ENCODE data around the gene CLSTN2. TPM values are rescaled to one million over a fixed set of nuclear protein-coding genes. Genes with fewer than 3 reads are reported as not detected.

Gene CLSTN2
- total and polyA plus RNA-seq, 10 donors: 0.02 to 0.22 (median 0.13) TPM; not detected in 1

- no peak for DNase-seq
- H3K27ac ChIP-seq: no peak overlapping the region
- no peaks in the 10 kb centered on the region for H3K27me3 ChIP-seq (replicated peaks in 1 of 7)
- intact Hi-C loops (cut with DNase I; ENCODE audit: low total_unique reads): no loop called here
- no peak overlapping the region for H3K4me3 ChIP-seq
- no peaks in the 10 kb centered on the region for H3K4me1 ChIP-seq
- no peaks in the 10 kb centered on the region for H3K36me3 ChIP-seq
- 86 to 92% (median 89%) methylated on average over 5 of the region's 5 CpGs for WGBS, 5 donors
- TF ChIP-seq CTCF (IDR thresholded peaks at IDR 0.05 in 8 of 11, conservative IDR thresholded peaks at IDR 0.05 in 3 of 11): no peak
- TF ChIP-seq POLR2AphosphoS5 (IDR thresholded peaks at IDR 0.05): no peak
- no peak for TF ChIP-seq POLR2A (IDR thresholded peaks at IDR 0.05)
- H3K9me3 ChIP-seq: no peaks in the 10 kb centered on the region
Observed at GRCh38 chr3:140143367-140144069, 208.5 kb downstream of the CLSTN2 start.

- no peak for TF ChIP-seq POLR2AphosphoS5 (IDR thresholded peaks at IDR 0.05)
- no peak for TF ChIP-seq CTCF (IDR thresholded peaks at IDR 0.05 in 8 of 11, conservative IDR thresholded peaks at IDR 0.05 in 3 of 11)
- TF ChIP-seq POLR2A (IDR thresholded peaks at IDR 0.05): no peak
- Histone ChIP-seq H3K27me3 (replicated peaks in 1 of 7) (no peaks in the 10 kb centered on the region), H3K36me3 (no peaks in the 10 kb centered on the region), H3K4me1 (no peaks in the 10 kb centered on the region), H3K9me3 (no peaks in the 10 kb centered on the region), H3K4me3 (no peak overlapping the region), H3K27ac (no peak overlapping the region)
- 76 to 89% (median 83%) methylated on average over 2 of the region's 2 CpGs for WGBS, 5 donors
- intact Hi-C loops (cut with DNase I; ENCODE audit: low total_unique reads): no loop called here
- DNase-seq: no peak
Observed at GRCh38 chr3:140145528-140145927, 210.5 kb downstream of the CLSTN2 start.

- no peaks in the 10 kb centered on the region for H3K36me3 ChIP-seq
- no peak for TF ChIP-seq POLR2AphosphoS5 (IDR thresholded peaks at IDR 0.05)
- TF ChIP-seq POLR2A (IDR thresholded peaks at IDR 0.05): no peak
- TF ChIP-seq CTCF (IDR thresholded peaks at IDR 0.05 in 8 of 11, conservative IDR thresholded peaks at IDR 0.05 in 3 of 11): no peak
- intact Hi-C loops (cut with DNase I; ENCODE audit: low total_unique reads): no loop called here
- no peak overlapping the region for H3K4me3 ChIP-seq
- DNase-seq: no peak
- H3K27me3 ChIP-seq (replicated peaks in 1 of 7): no peaks in the 10 kb centered on the region
- H3K4me1 ChIP-seq: no peaks in the 10 kb centered on the region
- H3K27ac ChIP-seq: no peak overlapping the region
- no peaks in the 10 kb centered on the region for H3K9me3 ChIP-seq
Observed at GRCh38 chr3:140146668-140147067, 211.7 kb downstream of the CLSTN2 start.

GRCh38 chr3:140147965-140148490, 213.0 kb downstream of the CLSTN2 start:
- H3K27me3 ChIP-seq (replicated peaks in 1 of 7): no peaks in the 10 kb centered on the region
- H3K4me3 ChIP-seq: no peak overlapping the region
- WGBS, 5 donors: 89 to 96% (median 91%) methylated on average over 4 of the region's 4 CpGs
- no peaks in the 10 kb centered on the region for H3K36me3 ChIP-seq
- no peaks in the 10 kb centered on the region for H3K9me3 ChIP-seq
- TF ChIP-seq POLR2A (IDR thresholded peaks at IDR 0.05) (no peak), CTCF (IDR thresholded peaks at IDR 0.05 in 8 of 11, conservative IDR thresholded peaks at IDR 0.05 in 3 of 11) (no peak), POLR2AphosphoS5 (IDR thresholded peaks at IDR 0.05) (no peak)
- no peak overlapping the region for H3K27ac ChIP-seq
- intact Hi-C loops (cut with DNase I; ENCODE audit: low total_unique reads): no loop called here
- no peak for DNase-seq
- H3K4me1 ChIP-seq: no peaks in the 10 kb centered on the region
